Measurements from ENCODE around the gene RGL1. TPM values are rescaled to one million over a fixed set of nuclear protein-coding genes. Genes with fewer than 3 reads are reported as not detected.
A peak's percentile ranks its signal among the peaks of the same experiment; 100 is the strongest.

Gene RGL1
- total RNA-seq, 1 donor from 2014 or later, result 20.9 TPM

DNA sequence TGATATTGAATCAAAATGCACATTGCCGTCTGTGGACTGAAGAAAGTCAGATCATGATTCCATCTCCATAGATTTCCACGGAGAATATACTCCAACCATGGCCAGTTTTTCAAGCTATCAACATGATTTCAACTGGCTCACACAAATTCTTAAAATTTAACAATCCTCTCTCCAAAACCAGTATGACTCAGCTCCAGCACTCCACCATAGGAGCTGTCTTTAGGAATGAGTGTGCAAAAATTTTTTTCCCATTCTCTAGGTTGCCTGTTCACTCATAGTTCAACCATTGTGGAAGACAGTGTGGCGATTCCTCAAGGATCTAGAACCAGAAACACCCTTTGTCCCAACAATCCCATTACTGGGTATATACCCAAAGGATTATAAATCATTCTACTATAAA lies 40.8 kb downstream of the RGL1 start:
- TF ChIP-seq, protein P1, sequence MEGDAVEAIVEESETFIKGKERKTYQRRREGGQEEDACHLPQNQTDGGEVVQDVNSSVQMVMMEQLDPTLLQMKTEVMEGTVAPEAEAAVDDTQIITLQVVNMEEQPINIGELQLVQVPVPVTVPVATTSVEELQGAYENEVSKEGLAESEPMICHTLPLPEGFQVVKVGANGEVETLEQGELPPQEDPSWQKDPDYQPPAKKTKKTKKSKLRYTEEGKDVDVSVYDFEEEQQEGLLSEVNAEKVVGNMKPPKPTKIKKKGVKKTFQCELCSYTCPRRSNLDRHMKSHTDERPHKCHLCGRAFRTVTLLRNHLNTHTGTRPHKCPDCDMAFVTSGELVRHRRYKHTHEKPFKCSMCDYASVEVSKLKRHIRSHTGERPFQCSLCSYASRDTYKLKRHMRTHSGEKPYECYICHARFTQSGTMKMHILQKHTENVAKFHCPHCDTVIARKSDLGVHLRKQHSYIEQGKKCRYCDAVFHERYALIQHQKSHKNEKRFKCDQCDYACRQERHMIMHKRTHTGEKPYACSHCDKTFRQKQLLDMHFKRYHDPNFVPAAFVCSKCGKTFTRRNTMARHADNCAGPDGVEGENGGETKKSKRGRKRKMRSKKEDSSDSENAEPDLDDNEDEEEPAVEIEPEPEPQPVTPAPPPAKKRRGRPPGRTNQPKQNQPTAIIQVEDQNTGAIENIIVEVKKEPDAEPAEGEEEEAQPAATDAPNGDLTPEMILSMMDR (IDR thresholded peaks at IDR 0.05), result no peak
- Mint-ChIP-seq H3K4me1 (ENCODE audit: low read depth) (peaks cover 50% of the 10 kb centered on the region), H3K4me3 (ENCODE audit: unreplicated experiment) (no peak overlapping the region), H3K27ac (ENCODE audit: unreplicated experiment) (no peak overlapping the region), H3K9me3 (ENCODE audit: low read depth) (no peaks in the 10 kb centered on the region), H3K27me3 (ENCODE audit: low read depth) (no peaks in the 10 kb centered on the region), H3K36me3 (ENCODE audit: low read depth) (peaks cover 2% of the 10 kb centered on the region)
- DNase-seq (ENCODE audit: low spot score), result no peak

DNA sequence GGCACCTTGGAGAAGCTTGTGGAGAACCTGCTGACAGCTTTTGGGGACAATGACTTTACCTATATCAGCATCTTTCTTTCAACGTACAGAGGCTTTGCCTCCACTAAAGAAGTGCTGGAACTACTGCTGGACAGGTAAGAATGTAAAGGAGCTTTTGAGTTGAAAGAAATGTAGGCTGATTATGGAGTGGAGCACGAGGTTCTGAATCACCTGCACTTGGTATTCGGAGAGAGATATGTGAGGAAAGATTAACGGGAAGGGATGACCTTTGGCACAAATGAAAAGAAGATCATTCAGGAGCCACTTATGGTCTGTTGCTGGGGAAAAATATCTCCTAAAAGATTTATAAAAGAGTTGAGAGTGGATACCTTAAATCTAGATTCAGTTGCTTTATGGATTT lies 42.7 kb downstream of the RGL1 start:
- no peak for DNase-seq (ENCODE audit: low spot score)
- Mint-ChIP-seq H3K27ac (ENCODE audit: unreplicated experiment) (no peak overlapping the region), H3K4me1 (ENCODE audit: low read depth) (peaks cover 46% of the 10 kb centered on the region)

DNA sequence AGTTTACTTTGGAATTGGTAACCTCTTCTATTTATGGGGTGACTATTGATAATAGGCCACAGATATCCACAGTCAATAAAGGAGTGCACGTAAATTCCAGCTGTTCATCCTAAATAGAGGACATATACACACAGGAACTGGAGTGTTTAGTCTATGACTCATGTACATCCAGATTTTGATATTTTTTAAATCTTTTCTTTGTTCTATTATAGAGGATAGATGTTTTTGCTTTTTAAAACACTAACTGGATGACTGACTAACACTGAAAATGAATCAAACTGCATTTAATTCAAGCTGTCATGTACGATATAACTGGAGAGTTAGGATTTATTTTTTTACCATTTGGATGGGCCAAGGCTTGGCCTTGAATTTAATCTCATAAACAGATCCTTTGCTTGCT lies 45.9 kb downstream of the RGL1 start:
- TF ChIP-seq, protein P1 (IDR thresholded peaks at IDR 0.05), result no peak
- H3K27me3 Mint-ChIP-seq (ENCODE audit: low read depth), result no peaks in the 10 kb centered on the region
- no peak for DNase-seq (ENCODE audit: low spot score)
- H3K4me3 Mint-ChIP-seq (ENCODE audit: unreplicated experiment), result no peak overlapping the region
- H3K9me3 Mint-ChIP-seq (ENCODE audit: low read depth), result no peaks in the 10 kb centered on the region
- peaks cover 2% of the 10 kb centered on the region for H3K36me3 Mint-ChIP-seq (ENCODE audit: low read depth)
- peaks cover 15% of the 10 kb centered on the region for H3K4me1 Mint-ChIP-seq (ENCODE audit: low read depth)
- peak overlapping the region; percentile 78 for H3K27ac Mint-ChIP-seq (ENCODE audit: unreplicated experiment)

More for the DNA sequence above, 42.7 kb downstream of the RGL1 start:
- H3K36me3 Mint-ChIP-seq (ENCODE audit: low read depth), result peaks cover 2% of the 10 kb centered on the region
- H3K4me3 Mint-ChIP-seq (ENCODE audit: unreplicated experiment), result no peak overlapping the region
- H3K9me3 Mint-ChIP-seq (ENCODE audit: low read depth), result no peaks in the 10 kb centered on the region
- TF ChIP-seq, protein P1 (IDR thresholded peaks at IDR 0.05), result no peak
- no peaks in the 10 kb centered on the region for H3K27me3 Mint-ChIP-seq (ENCODE audit: low read depth)

DNA sequence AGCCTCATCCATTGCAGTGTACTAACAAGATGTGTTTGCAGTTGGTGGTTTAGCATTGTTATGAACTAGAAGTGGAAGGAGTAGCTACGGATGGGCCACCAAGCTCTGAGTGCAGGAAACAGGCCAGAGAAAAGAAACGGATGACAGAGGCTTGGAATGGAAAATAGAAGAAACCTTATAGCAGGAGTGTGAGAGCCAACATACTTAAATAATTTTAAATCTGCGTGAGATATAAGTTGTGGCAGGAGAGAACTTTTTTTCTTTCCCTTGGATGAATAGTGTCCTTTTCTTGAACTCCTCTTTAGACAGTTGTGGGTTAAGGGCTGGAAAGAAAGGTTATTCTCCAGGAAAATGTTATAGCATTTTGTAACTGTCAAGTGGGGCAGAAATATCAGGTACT lies 54.2 kb downstream of the RGL1 start:
- no peak for DNase-seq (ENCODE audit: low spot score)
- no peaks in the 10 kb centered on the region for H3K27me3 Mint-ChIP-seq (ENCODE audit: low read depth)
- peaks cover 34% of the 10 kb centered on the region for H3K4me1 Mint-ChIP-seq (ENCODE audit: low read depth)
- TF ChIP-seq, protein P1 (IDR thresholded peaks at IDR 0.05), result no peak
- peaks cover 5% of the 10 kb centered on the region for H3K36me3 Mint-ChIP-seq (ENCODE audit: low read depth)
- H3K4me3 Mint-ChIP-seq (ENCODE audit: unreplicated experiment), result no peak overlapping the region
- no peaks in the 10 kb centered on the region for H3K9me3 Mint-ChIP-seq (ENCODE audit: low read depth)
- H3K27ac Mint-ChIP-seq (ENCODE audit: unreplicated experiment), result no peak overlapping the region

DNA sequence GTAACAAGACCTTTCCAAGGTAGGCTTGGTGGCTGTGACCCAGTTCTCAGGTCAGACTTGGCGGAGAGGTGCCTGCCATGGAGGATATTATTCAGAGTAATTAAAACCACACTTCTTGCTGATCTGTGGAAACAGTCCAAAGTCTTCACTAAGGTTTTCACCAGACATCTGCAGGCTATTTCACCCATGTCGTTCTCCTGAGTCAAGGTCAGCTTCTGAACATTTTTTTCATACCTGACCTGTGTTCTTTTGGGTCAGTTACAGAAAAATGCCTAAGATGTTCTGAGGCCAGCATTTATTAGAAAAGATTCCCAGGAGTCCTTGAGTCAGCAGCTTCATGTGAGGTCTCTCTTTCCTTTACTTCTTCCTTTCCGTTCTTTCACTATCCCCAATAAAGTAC lies 54.9 kb downstream of the RGL1 start:
- TF ChIP-seq, protein P1 (IDR thresholded peaks at IDR 0.05), result no peak
- no peak for DNase-seq (ENCODE audit: low spot score)
- no peak overlapping the region for H3K4me3 Mint-ChIP-seq (ENCODE audit: unreplicated experiment)

More for the DNA sequence above, 54.9 kb downstream of the RGL1 start:
- Mint-ChIP-seq H3K36me3 (ENCODE audit: low read depth) (peaks cover 5% of the 10 kb centered on the region), H3K4me1 (ENCODE audit: low read depth) (peaks cover 34% of the 10 kb centered on the region), H3K27me3 (ENCODE audit: low read depth) (no peaks in the 10 kb centered on the region), H3K27ac (ENCODE audit: unreplicated experiment) (peak overlapping the region; percentile 68), H3K9me3 (ENCODE audit: low read depth) (no peaks in the 10 kb centered on the region)

Data from chondrocyte (in vitro differentiated cells).